Subcutaneous adipose tissue (tissue), 4 donors: Measurements from ENCODE around the gene RSPO4. TPM values are rescaled to one million over a fixed set of nuclear protein-coding genes. Genes with fewer than 3 reads are reported as not detected.

Experiments used
- CTCF ChIP-seq: fragments of 450-650 bp; IDR thresholded peaks from one replicate; pipeline ENCODE4 v1.5.1; 2016; ENCODE audit warnings: low read depth, mild to moderate bottlenecking, control low read depth, antibody characterized with exemption, moderate library complexity
- total RNA-seq, 4 donors: library from RNA; depleted of rRNA; stranded (reverse); fragments of >200 nt; gene quantifications; one replicate each; pipeline ENCODE4 v1.1.0, GENCODE V29; 2016

The RSPO4 gene
- total RNA-seq, 4 donors from 2014 or later: 0.22 TPM; not detected in 3

GRCh38 chr20:956330-956951, 45.7 kb downstream of the RSPO4 start:
- no peak for TF ChIP-seq CTCF

GRCh38 chr20:955656-956055, 46.5 kb downstream of the RSPO4 start:
- TF ChIP-seq CTCF: no peak

DNA sequence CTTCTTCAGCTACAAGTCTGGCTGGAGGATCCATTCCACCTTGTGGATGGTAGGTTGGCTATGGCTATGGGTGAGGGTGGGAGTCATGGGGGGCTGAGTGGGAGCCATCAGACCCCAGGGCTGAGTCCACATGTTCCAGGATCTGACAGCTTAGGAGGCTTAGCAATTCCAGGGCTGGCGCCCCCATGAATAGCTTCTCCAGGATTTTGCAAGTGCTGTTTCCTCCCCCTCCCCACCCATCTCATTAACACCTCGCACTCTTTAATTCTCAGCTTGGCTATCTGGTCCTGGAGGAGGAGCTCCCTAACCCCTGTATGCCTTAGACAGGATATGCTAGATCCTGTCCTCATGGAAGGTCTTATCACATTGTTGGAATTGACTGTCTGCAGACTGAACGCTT, 47.0 kb downstream of the RSPO4 start:
- TF ChIP-seq CTCF: no peak

DNA sequence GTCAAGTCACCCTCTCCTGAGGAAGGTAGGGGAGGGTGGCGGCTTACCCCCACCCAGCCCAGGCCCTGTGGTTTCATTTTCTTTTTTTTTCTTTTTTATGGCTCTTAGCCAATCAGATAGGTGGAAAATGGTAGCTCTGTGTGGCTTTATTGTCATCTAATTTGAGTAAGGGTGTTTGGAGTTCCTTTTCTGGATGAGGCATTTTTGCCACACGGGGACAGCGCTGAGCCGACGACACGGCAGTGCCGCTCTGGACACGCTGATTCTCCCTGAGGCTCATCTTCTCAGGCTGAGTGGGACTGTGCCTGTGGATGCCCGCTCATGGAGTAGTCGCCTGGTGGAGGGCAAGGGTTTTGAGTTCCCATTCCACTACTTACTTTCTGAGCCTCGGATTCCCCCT, 48.4 kb downstream of the RSPO4 start:
- TF ChIP-seq CTCF: no peak

DNA sequence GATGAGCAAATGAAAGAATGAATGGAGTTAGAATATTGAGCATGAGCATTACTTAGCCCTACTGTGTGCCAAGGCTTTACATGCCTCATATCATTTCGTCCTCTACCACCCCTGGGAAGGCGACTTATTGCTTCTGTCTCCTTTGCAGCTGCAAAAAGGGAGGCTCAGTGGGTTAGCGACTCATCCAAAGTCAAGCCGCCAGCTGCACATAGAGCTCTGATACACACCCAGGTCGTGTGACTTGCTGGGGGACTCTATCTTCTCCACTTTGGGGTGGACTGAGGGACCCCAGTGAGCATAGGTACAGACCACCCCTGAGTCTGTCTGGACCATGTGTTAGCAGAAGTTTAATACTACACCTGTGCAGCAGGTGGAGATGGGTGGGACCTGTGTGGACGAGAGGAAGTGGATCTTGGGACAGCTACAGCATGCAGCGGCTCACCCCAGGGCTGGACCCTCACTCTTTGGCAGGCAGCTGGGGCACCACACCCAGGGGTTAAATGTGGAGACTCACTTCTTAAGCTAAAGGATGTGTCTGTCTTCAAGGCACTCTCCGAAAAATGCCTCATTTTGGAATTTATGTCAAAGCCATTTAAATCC, 49.8 kb downstream of the RSPO4 start:
- no peak for TF ChIP-seq CTCF

GRCh38 chr20:951384-952169, 50.5 kb downstream of the RSPO4 start:
- TF ChIP-seq CTCF: no peak

GRCh38 chr20:949717-950116, 52.4 kb downstream of the RSPO4 start:
- no peak for TF ChIP-seq CTCF
